HEK293T (cell line): Measurements from ENCODE around the gene TBC1D22A.

ENCODE experiments used
- CTCF ChIA-PET: fragments of 350-600 bp; formaldehyde crosslinking; extraction: SDS; loops from one replicate; lab custom pipeline; 2021; ENCODE audit warnings: antibody characterized with exemption, inconsistent platforms; lab: Yijun Ruan, JAX
- POLR2A ChIA-PET: fragments of 350-600 bp; formaldehyde crosslinking; extraction: SDS; loops from one replicate; lab custom pipeline; 2020; ENCODE audit warnings: antibody characterized with exemption, inconsistent platforms; lab: Yijun Ruan, JAX
- DNase-seq: peaks from one replicate; pipeline ENCODE4 v3.0.0; 2012; ENCODE audit warnings: mixed read lengths; ENCODE audit errors: extremely low spot score
- ARNT ChIP-seq: fragments of 450-650 bp; IDR thresholded peaks from 2 replicates; pipeline ENCODE4 v1.6.1; 2017; ENCODE audit warnings: mild to moderate bottlenecking
- BHLHE40 ChIP-seq: fragments of 450-650 bp; IDR thresholded peaks from 2 replicates; pipeline ENCODE4 v1.6.1; 2016; ENCODE audit warnings: mild to moderate bottlenecking, moderate library complexity, borderline replicate concordance
- CTBP1 ChIP-seq: fragments of 450-650 bp; IDR thresholded peaks from 2 replicates; pipeline ENCODE4 v1.6.1; 2016; ENCODE audit warnings: borderline replicate concordance
- ELF4 ChIP-seq: fragments of 450-650 bp; IDR thresholded peaks from 2 replicates; pipeline ENCODE4 v1.6.1; 2017; ENCODE audit warnings: antibody characterized with exemption
- FOXA1 ChIP-seq: fragments of 450-650 bp; IDR thresholded peaks from 2 replicates; pipeline ENCODE4 v1.6.1; 2016; ENCODE audit warnings: mild to moderate bottlenecking
- FOXK2 ChIP-seq: fragments of 450-650 bp; IDR thresholded peaks from 2 replicates; pipeline ENCODE4 v1.6.1; 2016; ENCODE audit warnings: mild to moderate bottlenecking
- FOXM1 ChIP-seq: fragments of 450-650 bp; IDR thresholded peaks from 2 replicates; pipeline ENCODE4 v1.6.1; 2017; ENCODE audit warnings: mild to moderate bottlenecking, borderline replicate concordance
- HDGF ChIP-seq: fragments of 450-650 bp; IDR thresholded peaks from 2 replicates; pipeline ENCODE4 v1.6.1; 2017; ENCODE audit warnings: antibody characterized with exemption, borderline replicate concordance
- L3MBTL2 ChIP-seq: fragments of 450-650 bp; conservative IDR thresholded peaks from 2 replicates; pipeline ENCODE4 v1.6.1; 2016; ENCODE audit warnings: mild to moderate bottlenecking
- LEF1 ChIP-seq: fragments of 450-650 bp; IDR thresholded peaks from 2 replicates; pipeline ENCODE4 v1.6.1; 2017; ENCODE audit warnings: mild to moderate bottlenecking, borderline replicate concordance
- NFRKB ChIP-seq: fragments of 450-650 bp; IDR thresholded peaks from 2 replicates; pipeline ENCODE4 v1.6.1; 2016; ENCODE audit warnings: mild to moderate bottlenecking, moderate library complexity
- PKNOX1 ChIP-seq: fragments of 450-650 bp; IDR thresholded peaks from 2 replicates; pipeline ENCODE4 v1.6.1; 2016
- SP1 ChIP-seq: fragments of 450-650 bp; IDR thresholded peaks from 2 replicates; pipeline ENCODE4 v1.6.1; 2017
- SUZ12 ChIP-seq: fragments of 450-650 bp; IDR thresholded peaks from 2 replicates; pipeline ENCODE4 v1.6.1; 2016; ENCODE audit warnings: mild to moderate bottlenecking
- TARDBP ChIP-seq: fragments of 450-650 bp; IDR thresholded peaks from 2 replicates; pipeline ENCODE4 v1.6.1; 2016
- ZNF384 ChIP-seq: fragments of 450-650 bp; IDR thresholded peaks from 2 replicates; pipeline ENCODE4 v1.6.1; 2016

The TBC1D22A gene

DNA sequence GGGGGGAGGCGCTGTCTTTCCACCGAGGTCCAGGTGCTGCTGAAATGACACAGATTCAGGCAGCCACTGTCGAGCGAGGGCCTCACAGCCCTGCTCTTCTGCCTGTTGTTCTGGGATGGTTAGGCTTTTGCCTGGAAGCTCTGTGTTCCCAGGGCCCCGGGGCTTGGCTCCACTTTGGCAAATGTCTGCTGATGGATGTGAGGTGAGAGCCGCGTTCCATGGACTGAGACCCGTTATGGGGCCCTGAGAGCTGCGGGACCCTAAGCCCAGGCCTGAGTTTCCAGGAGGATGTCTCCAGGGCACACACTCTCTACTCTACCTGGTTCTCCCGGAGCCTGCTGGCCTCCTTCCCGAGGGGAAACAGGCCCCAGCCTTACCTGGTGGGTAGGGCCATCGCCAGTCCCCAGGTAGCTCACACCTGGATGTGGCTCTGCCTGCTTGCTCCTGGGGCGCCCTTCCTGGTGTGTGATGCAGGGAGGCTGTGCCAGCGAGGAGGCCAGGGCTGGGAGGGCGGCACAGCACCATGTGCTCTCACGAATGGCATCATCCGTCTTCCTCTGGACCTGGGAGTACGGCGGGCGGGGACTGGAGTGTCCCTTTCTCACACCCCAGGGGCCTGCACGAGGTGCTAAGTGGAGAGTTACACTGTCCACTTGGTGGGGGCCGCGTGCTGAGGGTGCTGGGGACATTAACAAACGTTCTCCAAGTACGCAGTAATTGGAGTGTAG is 435.5 kb downstream of the TBC1D22A start:
- ChIA-PET POLR2A (no interaction called here), CTCF (no interaction called here)
- TF ChIP-seq PKNOX1 = no peak
- no peak for TF ChIP-seq CTBP1
- TF ChIP-seq LEF1 = no peak
- no peak for TF ChIP-seq NFRKB
- no peak for TF ChIP-seq TARDBP
- no peak for TF ChIP-seq BHLHE40
- no peak for TF ChIP-seq ELF4
- TF ChIP-seq ARNT = no peak
- TF ChIP-seq L3MBTL2 = no peak
- no peak for TF ChIP-seq SP1
- TF ChIP-seq SUZ12 = no peak
- no peak for TF ChIP-seq HDGF
- TF ChIP-seq FOXK2 = no peak
- DNase-seq = no peak

DNA sequence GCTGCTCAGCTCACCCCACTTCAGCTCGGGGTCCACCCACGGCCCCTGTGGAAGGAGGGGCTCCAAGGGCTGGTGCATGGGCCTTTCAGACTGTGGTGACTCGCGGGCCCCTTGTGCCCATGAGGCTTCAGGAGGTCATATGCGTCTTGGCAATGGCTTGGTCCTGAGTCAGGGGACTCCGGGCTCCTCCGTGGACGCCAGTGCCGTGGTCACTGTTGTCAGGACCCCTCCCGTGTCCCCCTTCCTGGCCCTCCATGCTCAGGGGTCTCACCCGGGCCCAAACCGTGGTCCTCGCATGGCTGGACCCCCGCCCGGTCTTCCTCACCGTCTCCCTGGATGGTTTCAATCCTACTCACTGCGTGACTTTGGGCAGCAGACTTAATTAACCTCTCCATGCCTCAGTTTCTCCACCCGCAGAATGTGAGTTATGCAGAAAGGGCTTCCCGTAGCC is 436.4 kb downstream of the TBC1D22A start:
- TF ChIP-seq CTBP1 = no peak
- TF ChIP-seq SP1 = no peak
- TF ChIP-seq ARNT = no peak
- no peak for DNase-seq
- CTCF ChIA-PET = no interaction called here
- POLR2A ChIA-PET = no interaction called here

DNA sequence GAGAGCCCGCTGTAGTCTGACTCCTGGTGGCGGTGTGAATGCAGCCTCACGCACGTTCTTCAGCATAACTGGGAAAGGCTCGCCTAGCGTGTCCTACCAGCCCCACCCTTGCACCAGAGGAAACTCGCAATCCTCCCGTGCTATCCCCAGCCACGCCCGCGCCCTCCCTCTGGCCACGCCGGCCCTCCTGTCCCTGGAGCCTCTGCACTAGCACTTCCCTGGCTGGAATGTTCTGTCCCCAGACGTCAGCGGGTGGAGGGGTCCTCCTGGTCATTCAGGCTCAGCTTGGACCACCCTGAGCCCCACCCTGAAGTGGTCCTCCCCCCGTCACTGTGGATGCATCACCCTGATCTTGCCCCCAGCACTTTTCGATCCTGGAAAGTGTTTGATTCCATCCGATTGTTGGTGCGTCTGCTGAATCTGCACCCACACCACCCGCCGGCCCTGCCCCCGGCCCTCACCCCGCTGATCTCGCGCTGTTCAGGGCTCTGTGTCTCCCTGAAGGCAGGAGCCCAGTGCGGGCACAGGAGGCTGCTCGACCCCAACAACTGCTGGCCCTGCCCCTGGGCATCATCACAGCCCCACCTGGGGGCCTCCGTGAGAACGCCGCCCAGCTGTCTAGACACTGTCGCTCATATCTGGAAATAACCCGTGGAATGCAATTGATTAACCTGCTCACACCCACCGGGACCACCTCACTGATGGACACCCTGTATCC is 437.0 kb downstream of the TBC1D22A start:
- DNase-seq = no peak
- ChIA-PET CTCF (no interaction called here), POLR2A (no interaction called here)
- TF ChIP-seq SUZ12 (no peak), PKNOX1 (no peak), ARNT (no peak), FOXM1 (no peak), FOXK2 (no peak), LEF1 (no peak), NFRKB (no peak), SP1 (no peak), TARDBP (no peak)

DNA sequence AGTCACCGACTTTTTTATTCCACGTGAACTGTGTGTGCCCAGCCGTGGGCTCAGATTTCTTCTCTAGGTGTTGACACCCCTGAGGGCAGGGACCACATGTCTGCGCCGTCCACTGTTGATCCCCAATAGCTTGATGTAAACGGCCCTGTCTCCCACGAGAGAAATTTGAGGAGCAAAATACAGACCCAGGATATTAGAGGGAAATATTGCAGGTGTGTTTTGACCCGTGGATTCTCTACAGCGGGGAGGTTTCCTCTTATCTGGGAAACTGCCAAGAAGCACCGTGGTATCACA is 437.5 kb downstream of the TBC1D22A start:
- ChIA-PET CTCF (no interaction called here), POLR2A (no interaction called here)
- no peak for DNase-seq

DNA sequence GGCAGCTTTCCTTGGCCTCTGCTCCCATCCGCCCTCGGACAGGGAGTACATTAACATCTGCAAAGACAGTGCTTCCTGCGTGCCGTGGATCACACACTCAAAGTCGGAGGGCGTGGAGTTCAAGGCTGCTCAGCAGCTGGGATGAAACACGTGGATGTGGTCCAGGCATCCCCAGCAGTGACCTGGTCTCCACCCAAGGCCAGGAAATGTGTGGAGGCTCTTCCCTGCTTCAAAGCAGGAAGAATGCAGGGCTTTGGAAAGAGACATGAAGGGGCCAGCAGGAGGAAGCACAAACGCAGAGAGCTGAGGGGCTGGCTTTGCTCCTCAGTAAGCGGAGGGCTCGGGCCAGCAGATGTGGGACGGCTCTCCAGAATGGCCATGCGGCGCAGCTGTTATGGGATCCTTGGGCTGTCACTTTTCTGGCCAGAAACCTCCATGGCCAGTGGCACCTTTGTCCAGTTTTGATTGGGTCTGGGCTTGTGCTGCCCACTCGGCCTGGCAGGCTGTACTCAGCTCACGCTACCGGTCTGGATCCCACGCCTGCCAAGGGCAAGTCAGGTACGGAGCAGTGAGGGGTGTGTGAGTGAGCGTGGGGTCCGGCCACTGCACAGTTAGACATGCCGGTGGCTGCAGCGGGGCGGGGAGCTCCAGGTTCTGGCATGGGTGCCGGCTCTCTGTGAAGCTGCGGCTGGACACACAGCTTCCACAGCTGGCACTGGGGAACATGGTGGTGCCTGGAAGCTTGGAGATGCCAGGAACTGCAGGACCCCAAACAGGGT is 438.0 kb downstream of the TBC1D22A start:
- CTCF ChIA-PET = no interaction called here
- TF ChIP-seq ELF4 = no peak
- no peak for TF ChIP-seq FOXK2
- no peak for TF ChIP-seq TARDBP
- TF ChIP-seq ARNT = no peak
- no peak for TF ChIP-seq LEF1
- TF ChIP-seq FOXM1 = no peak
- no peak for TF ChIP-seq PKNOX1
- no peak for TF ChIP-seq ZNF384
- TF ChIP-seq BHLHE40 = no peak
- POLR2A ChIA-PET = no interaction called here
- DNase-seq = no peak

More for the DNA sequence above, 437.5 kb downstream of the TBC1D22A start:
- no peak for TF ChIP-seq SUZ12
- no peak for TF ChIP-seq ELF4
- no peak for TF ChIP-seq FOXA1
- no peak for TF ChIP-seq LEF1
- no peak for TF ChIP-seq TARDBP

- TF ChIP-seq SP1 = no peak
- no peak for TF ChIP-seq NFRKB
- no peak for TF ChIP-seq L3MBTL2
- TF ChIP-seq TARDBP = no peak
- TF ChIP-seq FOXK2 = no peak
- no peak for TF ChIP-seq FOXM1
- no peak for TF ChIP-seq ARNT
- TF ChIP-seq SUZ12 = no peak
- no peak for TF ChIP-seq ELF4
- no peak for DNase-seq
- ChIA-PET CTCF (no interaction called here), POLR2A (interaction anchor here (0.6 kb wide), 1 partner anchor 19 kb away, joined by 3 read pairs; no protein-coding TSS in a partner anchor)
These were observed 438.9 kb downstream of the TBC1D22A start for GRCh38 chr22:47201186-47201995.
